IMR-90 (cell line): ENCODE results near the gene NOTCH2. TPM values are rescaled to one million over a fixed set of nuclear protein-coding genes. Genes with fewer than 3 reads are reported as not detected.
"Not testable (repeated sequence)": the region's sequence is repeated elsewhere in the genome, so short reads cannot be mapped to it uniquely, and the experiment has no call there.

Experiments used
- ATAC-seq: fragments of 200-7000 bp; cut with Tn5 transposase; 2 replicates; pipeline ENCODE4 v1.9.1; 2020; ENCODE audit warnings: low read depth, mild to moderate bottlenecking, moderate library complexity
- BruUV-seq: library from RNA; stranded (reverse); fragments of 400-500 nt; replicated peaks from 2 replicates; lab custom pipeline; 2021; lab: Mats Ljungman, UMichigan
- CTCF ChIA-PET: fragments of 300-600 bp; formaldehyde crosslinking; extraction: SDS; loops from one replicate; lab custom pipeline; 2021; ENCODE audit warnings: antibody characterized with exemption; lab: Yijun Ruan, JAX
- POLR2A ChIA-PET: fragments of 300-600 bp; sonication (Branson Sonifier 250); formaldehyde crosslinking; loops from one replicate; lab custom pipeline; 2022; ENCODE audit warnings: antibody characterized with exemption; ENCODE audit not compliant: unreplicated experiment; lab: Charles Lee
- DNase-seq: peaks from one replicate; pipeline ENCODE4 v3.0.0; 2013
- H2AFZ ChIP-seq: replicated peaks from 2 replicates; pipeline ENCODE3; 2013; ENCODE audit warnings: low read length, mild to moderate bottlenecking; ENCODE audit not compliant: poor library complexity
- H2AK5ac ChIP-seq: 2 replicates; pipeline ENCODE4 v1.6.1; 2013; ENCODE audit warnings: low read depth, low read length, inconsistent platforms
- H2AK9ac ChIP-seq: replicated peaks from 2 replicates; pipeline ENCODE3; 2013; ENCODE audit warnings: mild to moderate bottlenecking, low read depth, low read length, moderate library complexity; ENCODE audit not compliant: poor library complexity
- H2BK120ac ChIP-seq: 2 replicates; pipeline ENCODE4 v1.6.1; 2013; ENCODE audit warnings: low read depth, low read length, inconsistent platforms
- H2BK15ac ChIP-seq: 3 replicates; pipeline ENCODE4 v1.6.1; 2013; ENCODE audit warnings: low read depth, low read length, inconsistent platforms
- H2BK20ac ChIP-seq: 2 replicates; pipeline ENCODE4 v1.6.1; 2013; ENCODE audit warnings: low read depth, mild to moderate bottlenecking, inconsistent platforms, low read length, moderate library complexity
- H2BK5ac ChIP-seq: 2 replicates; pipeline ENCODE4 v1.6.1; 2013; ENCODE audit warnings: mild to moderate bottlenecking, low read depth, low read length, inconsistent platforms; ENCODE audit not compliant: poor library complexity, severe bottlenecking
- H3K14ac ChIP-seq: replicated peaks from 2 replicates; pipeline ENCODE4 v1.6.1; 2013; ENCODE audit warnings: low read depth, low read length, inconsistent platforms
- H3K18ac ChIP-seq: 2 replicates; pipeline ENCODE4 v1.6.1; 2013; ENCODE audit warnings: low read depth, low read length, control low read depth
- H3K23ac ChIP-seq: 2 replicates; pipeline ENCODE4 v1.6.1; 2013; ENCODE audit warnings: low read depth, low read length, inconsistent platforms
- H3K27ac ChIP-seq: 2 replicates; pipeline ENCODE4 v1.5.1; 2013; ENCODE audit warnings: mild to moderate bottlenecking, control low read depth, low read length; ENCODE audit not compliant: insufficient read depth
- H3K27me3 ChIP-seq: 2 replicates; pipeline ENCODE4 v1.6.1; 2013; ENCODE audit warnings: low read length; ENCODE audit not compliant: control insufficient read depth, insufficient read depth
- H3K36me3 ChIP-seq: 2 replicates; pipeline ENCODE4 v1.6.1; 2013; ENCODE audit warnings: low read length, mixed read lengths; ENCODE audit not compliant: control insufficient read depth, insufficient read depth
- H3K4ac ChIP-seq: 2 replicates; pipeline ENCODE4 v1.6.1; 2013; ENCODE audit warnings: low read depth, low read length, inconsistent platforms
- H3K4me1 ChIP-seq: 2 replicates; pipeline ENCODE4 v1.6.1; 2013; ENCODE audit warnings: low read length, mixed read lengths; ENCODE audit not compliant: control insufficient read depth, insufficient read depth
- H3K4me2 ChIP-seq: 2 replicates; pipeline ENCODE4 v1.6.1; 2013; ENCODE audit warnings: low read depth, mild to moderate bottlenecking, control low read depth, low read length, moderate library complexity
- H3K4me3 ChIP-seq: 2 replicates; pipeline ENCODE4 v1.5.1; 2013; ENCODE audit warnings: low read depth, mild to moderate bottlenecking, control low read depth, low read length, moderate library complexity; ENCODE audit not compliant: insufficient read depth
- H3K56ac ChIP-seq: 2 replicates; pipeline ENCODE4 v1.6.1; 2013; ENCODE audit warnings: low read length, inconsistent platforms; ENCODE audit not compliant: insufficient read depth; ENCODE audit errors: extremely low read depth
- H3K79me1 ChIP-seq, 2 experiments: 2 replicates each; pipeline ENCODE4 v1.6.1; 2013; ENCODE audit warnings: low read length in 2 of 2, inconsistent platforms in 1 of 2, low read depth in 1 of 2
- H3K9ac ChIP-seq: 2 replicates; pipeline ENCODE4 v1.6.1; 2013; ENCODE audit warnings: low read depth, low read length, control low read depth
- H3K9me1 ChIP-seq: 2 replicates; pipeline ENCODE4 v1.6.1; 2013; ENCODE audit warnings: low read length, inconsistent platforms; ENCODE audit not compliant: insufficient read depth
- H3K9me3 ChIP-seq: 2 replicates; pipeline ENCODE4 v1.6.1; 2013; ENCODE audit warnings: low read length; ENCODE audit not compliant: control insufficient read depth, insufficient read depth
- H4K20me1 ChIP-seq: 2 replicates; pipeline ENCODE4 v1.6.1; 2013; ENCODE audit warnings: low read length, inconsistent platforms; ENCODE audit not compliant: insufficient read depth
- H4K5ac ChIP-seq: 2 replicates; pipeline ENCODE4 v1.6.1; 2013; ENCODE audit warnings: mild to moderate bottlenecking, low read depth, low read length, control low read depth
- H4K8ac ChIP-seq, 2 experiments: 2 replicates each; pipeline ENCODE4 v1.6.1; 2013; ENCODE audit warnings: low read depth in 2 of 2, low read length in 2 of 2, control low read depth in 1 of 2, inconsistent platforms in 1 of 2
- H4K91ac ChIP-seq: 2 replicates; pipeline ENCODE4 v1.6.1; 2013; ENCODE audit warnings: low read depth, low read length, inconsistent platforms; ENCODE audit not compliant: insufficient read depth
- WGBS, 2 experiments: methylation state at CpG; one replicate each; pipeline versions ENCODE4 v1.1.5 to v1.1.7; 2013; ENCODE audit warnings: missing lambda C conversion rate in 2 of 2; ENCODE audit not compliant: insufficient read length in 1 of 2; ENCODE audit errors: extremely low coverage in 2 of 2; 5-methylcytosine and 5-hydroxymethylcytosine counted together
- dilution Hi-C: fragments of 300-500 bp; cut with HindIII; formaldehyde crosslinking; loops from one replicate; pipeline ENCODE4 v1.14.3; 2018; ENCODE audit warnings: low sequenced_read_pairs; ENCODE audit not compliant: unreplicated experiment
- in situ Hi-C: fragments of 300-500 bp; cut with MboI; formaldehyde crosslinking; loops from 3 replicates; pipeline ENCODE4 v1.14.3; 2019; ENCODE audit warnings: low sequenced_read_pairs, inconsistent platforms, mixed read lengths
- intact Hi-C: fragments of 100-400 bp; cut with micrococcal nuclease; formaldehyde crosslinking; loops from 2 replicates; pipeline ENCODE4 v1.10.0; 2022
- polyA plus RNA-seq, 3 experiments: library from polyadenylated mRNA; depleted of rRNA; stranded (reverse); fragments of >200 nt; gene quantifications; 2 replicates each; pipeline ENCODE4 v1.2.3, GENCODE V29; 2012; ENCODE audit warnings: low replicate concordance in 1 of 3
- total RNA-seq: library from RNA; depleted of rRNA; stranded (reverse); fragments of >200 nt; gene quantifications from 2 replicates; pipeline ENCODE4 v1.2.3, GENCODE V29; 2012

The NOTCH2 gene
- total and polyA plus RNA-seq, 2 of the 4 experiments (the other 2 are of a cell fraction), result 40.4 to 131 TPM

GRCh38 chr1:120111008-120111407 lies 41.5 kb upstream of the NOTCH2 start:
- no CpG with 5 or more reads among the region's 2 CpGs for WGBS, 2 experiments
- H4K91ac ChIP-seq, CTCF ChIA-PET, H3K4ac ChIP-seq, H2BK20ac ChIP-seq, H2AK5ac ChIP-seq, H4K5ac ChIP-seq, intact Hi-C loops, H2BK15ac ChIP-seq, H3K9me1 ChIP-seq, H4K8ac ChIP-seq, ATAC-seq, H3K4me3 ChIP-seq, H3K27me3 ChIP-seq, H3K9me3 ChIP-seq, H3K14ac ChIP-seq, H3K79me1 ChIP-seq, H3K36me3 ChIP-seq, H3K9ac ChIP-seq, H2AFZ ChIP-seq, H2BK120ac ChIP-seq, H3K18ac ChIP-seq, H3K23ac ChIP-seq, H3K4me2 ChIP-seq, H2BK5ac ChIP-seq, in situ Hi-C loops, H2AK9ac ChIP-seq, dilution Hi-C loops, POLR2A ChIA-PET, BruUV-seq, DNase-seq, H3K56ac ChIP-seq, H3K27ac ChIP-seq, H3K4me1 ChIP-seq, H4K20me1 ChIP-seq: not testable (repeated sequence)

- H3K4ac ChIP-seq, H3K56ac ChIP-seq, BruUV-seq, CTCF ChIA-PET, H3K27me3 ChIP-seq, H3K4me3 ChIP-seq, dilution Hi-C loops, H3K9me3 ChIP-seq, H3K36me3 ChIP-seq, H2AK9ac ChIP-seq, H3K18ac ChIP-seq, H3K79me1 ChIP-seq, H3K4me1 ChIP-seq, H2BK120ac ChIP-seq, H2AK5ac ChIP-seq, ATAC-seq, H3K27ac ChIP-seq, H2BK20ac ChIP-seq, H4K8ac ChIP-seq, H4K5ac ChIP-seq, DNase-seq, H3K9ac ChIP-seq, H3K9me1 ChIP-seq, POLR2A ChIA-PET, H3K14ac ChIP-seq, H4K20me1 ChIP-seq, H4K91ac ChIP-seq, in situ Hi-C loops, H2BK5ac ChIP-seq, H3K23ac ChIP-seq, H2BK15ac ChIP-seq, H3K4me2 ChIP-seq, intact Hi-C loops, H2AFZ ChIP-seq: not testable (repeated sequence)
- WGBS, 2 experiments, result no CpG with 5 or more reads among the region's 9 CpGs
Measured at GRCh38 chr1:120109656-120110055, 40.2 kb upstream of the NOTCH2 start.
